ENCODE data around the gene DNAAF2. TPM values are rescaled to one million over a fixed set of nuclear protein-coding genes. Genes with fewer than 3 reads are reported as not detected.
A peak's percentile ranks its signal among the peaks of the same experiment; 100 is the strongest.
"Not testable (repeated sequence)": the region's sequence is repeated elsewhere in the genome, so short reads cannot be mapped to it uniquely, and the experiment has no call there.

DNAAF2 gene
- total RNA-seq, 1 experiment from 2014 or later: 13.7 TPM

- ATAC-seq: no peak
- TF ChIP-seq REST (IDR thresholded peaks at IDR 0.05; ENCODE audit: low read depth): no peak
- TF ChIP-seq TCF7L2 (IDR thresholded peaks at IDR 0.05; ENCODE audit: borderline replicate concordance, extremely low read depth, insufficient read depth, insufficient read length): no peak
- TF ChIP-seq FOSL1 (IDR thresholded peaks at IDR 0.05; ENCODE audit: low read depth): no peak
- no peak for TF ChIP-seq ZNF274 (IDR thresholded peaks at IDR 0.05; ENCODE audit: low read depth, low read length)
- no peak for TF ChIP-seq SRF (IDR thresholded peaks at IDR 0.05; ENCODE audit: low read depth)
- no peak for TF ChIP-seq EGR1 (IDR thresholded peaks at IDR 0.05; ENCODE audit: low read depth)
- TF ChIP-seq CTCF (IDR thresholded peaks at IDR 0.05 in 2 of 3, conservative IDR thresholded peaks at IDR 0.05 in 1 of 3; ENCODE audit: borderline replicate concordance in 1 of 3, insufficient read depth in 1 of 3, low read depth in 2 of 3, low read length in 2 of 3): no peak
- H3K4me2 ChIP-seq (ENCODE audit: low read length): no peak overlapping the region
- no peak overlapping the region for H2AFZ ChIP-seq (ENCODE audit: low read depth, low read length, poor library complexity, severe bottlenecking)
- no peaks in the 10 kb centered on the region for H4K20me1 ChIP-seq (ENCODE audit: insufficient read depth)
- no peak overlapping the region for H3K4me3 ChIP-seq (replicated peaks in 1 of 2; ENCODE audit: low read depth in 1 of 2, low read length in 2 of 2)
- H3K27ac ChIP-seq (ENCODE audit: low read depth, low read length): no peak overlapping the region
- RAD21 ChIA-PET (ENCODE audit: low non-redundant PET in 1 of 2, low total read pairs in 2 of 2, uncharacterized antibody in 2 of 2, unreplicated experiment in 2 of 2): no interaction called here
- H3K9me2 ChIP-seq (ENCODE audit: insufficient read depth): no peaks in the 10 kb centered on the region
- POLR2A ChIA-PET: no interaction called here
- no peak for DNase-seq (ENCODE audit: low read depth, low spot score)
- peaks cover 5 to 23% of the 10 kb centered on the region in 2 experiments; a peak in 3 of 4 replicates for H3K4me1 ChIP-seq (ENCODE audit: control insufficient read depth in 1 of 2, insufficient read depth in 2 of 2, low read length in 2 of 2)
- BruUV-seq (replicated peaks): no TSS peak
- no peaks in the 10 kb centered on the region for H3K79me2 ChIP-seq (ENCODE audit: insufficient read depth, low read length)
- H3K36me3 ChIP-seq (ENCODE audit: control insufficient read depth in 1 of 2, insufficient read depth in 2 of 2, low read length in 2 of 2): peaks cover 3% of the 10 kb centered on the region in 2 experiments; a peak in 1 of 4 replicates
- intact Hi-C loops (cut with micrococcal nuclease): no loop called here
- no peak overlapping the region for H3K9ac ChIP-seq (ENCODE audit: low read length)
- H3K9me3 ChIP-seq (ENCODE audit: control insufficient read depth in 1 of 2, insufficient read depth in 1 of 2, low read depth in 1 of 2, low read length in 2 of 2): no peaks in the 10 kb centered on the region
- H3K27me3 ChIP-seq (ENCODE audit: insufficient read depth, low read length): no peaks in the 10 kb centered on the region
- CTCF ChIA-PET: no interaction called here
These were observed 24.7 kb upstream of the DNAAF2 start for GRCh38 chr14:49659526-49660455.

DNA sequence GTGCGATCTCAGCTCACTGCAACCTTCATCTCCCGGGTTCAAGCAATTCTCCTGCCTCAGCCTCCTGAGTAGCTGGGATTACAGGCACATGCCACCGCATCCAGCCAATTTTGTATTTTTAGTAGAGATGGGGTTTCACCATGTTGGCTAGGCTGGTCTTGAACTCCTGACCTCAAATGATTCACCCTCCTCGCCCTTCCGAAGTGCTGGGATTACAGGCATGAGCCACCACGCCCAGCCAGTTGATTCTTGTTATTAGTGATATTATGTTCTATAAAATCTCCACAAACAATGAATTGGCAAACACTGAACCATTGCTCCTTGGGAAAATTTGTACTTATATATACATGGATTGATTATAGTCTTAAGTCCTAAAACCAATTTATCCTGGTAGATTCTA is 22.5 kb upstream of the DNAAF2 start:
- H3K9me2 ChIP-seq (ENCODE audit: insufficient read depth); H3K36me3 ChIP-seq (ENCODE audit: control insufficient read depth in 1 of 2, insufficient read depth in 2 of 2, low read length in 2 of 2); DNase-seq (ENCODE audit: low read depth, low spot score); H3K79me2 ChIP-seq (ENCODE audit: insufficient read depth, low read length); H4K20me1 ChIP-seq (ENCODE audit: insufficient read depth); H3K9me3 ChIP-seq (ENCODE audit: control insufficient read depth in 1 of 2, insufficient read depth in 1 of 2, low read depth in 1 of 2, low read length in 2 of 2); H3K27ac ChIP-seq (ENCODE audit: low read depth, low read length); CTCF ChIA-PET; intact Hi-C loops (cut with micrococcal nuclease); H3K27me3 ChIP-seq (ENCODE audit: insufficient read depth, low read length); POLR2A ChIA-PET; H3K4me3 ChIP-seq (replicated peaks in 1 of 2; ENCODE audit: low read depth in 1 of 2, low read length in 2 of 2); H2AFZ ChIP-seq (ENCODE audit: low read depth, low read length, poor library complexity, severe bottlenecking); H3K9ac ChIP-seq (ENCODE audit: low read length); RAD21 ChIA-PET (ENCODE audit: low non-redundant PET in 1 of 2, low total read pairs in 2 of 2, uncharacterized antibody in 2 of 2, unreplicated experiment in 2 of 2); BruUV-seq (replicated peaks): not testable (repeated sequence)
- peaks cover 5 to 23% of the 10 kb centered on the region in 2 experiments; a peak in 3 of 4 replicates for H3K4me1 ChIP-seq (ENCODE audit: control insufficient read depth in 1 of 2, insufficient read depth in 2 of 2, low read length in 2 of 2)
- ATAC-seq: peak; percentile 57; the same call in 1 of the 2 replicates
- H3K4me2 ChIP-seq (ENCODE audit: low read length): peak overlapping the region; percentile 36
